SK-N-SH (cell line): ENCODE results near the gene CNFN.

Experiments used
- JUND ChIP-seq: IDR thresholded peaks from 2 replicates; pipeline ENCODE4 v1.4.0; 2012
- MEF2A ChIP-seq: IDR thresholded peaks from 2 replicates; pipeline ENCODE4 v1.4.0; 2012; ENCODE audit warnings: low read depth, borderline replicate concordance
- POLR2AphosphoS5 ChIP-seq: IDR thresholded peaks from 2 replicates; pipeline ENCODE4 v1.6.1; 2012; ENCODE audit warnings: low read depth, low read length
- RFX5 ChIP-seq: IDR thresholded peaks from 2 replicates; pipeline ENCODE4 v1.6.1; 2012; ENCODE audit warnings: mild to moderate bottlenecking, improper control_type of control experiment, low read length
- TAF1 ChIP-seq: IDR thresholded peaks from 2 replicates; pipeline ENCODE4 v1.6.1; 2012; ENCODE audit warnings: low read depth, mild to moderate bottlenecking, low read length, moderate library complexity, borderline replicate concordance
- TCF12 ChIP-seq: IDR thresholded peaks from 2 replicates; pipeline ENCODE4 v1.4.0; 2012
- TF ChIP-seq, protein P1 (sequence below): fragments of 200-600 bp; sonication (generic); IDR thresholded peaks from 2 replicates; pipeline ENCODE4 v1.6.1; 2017; ENCODE audit warnings: antibody characterized with exemption, mild to moderate bottlenecking, moderate library complexity
- TF ChIP-seq, protein P2 (sequence below): IDR thresholded peaks from 2 replicates; pipeline ENCODE4 v1.4.0; 2012; ENCODE audit warnings: low read depth
- TF ChIP-seq, protein P3 (sequence below): IDR thresholded peaks from 2 replicates; pipeline ENCODE4 v1.6.1; 2012; ENCODE audit warnings: mild to moderate bottlenecking, low read depth, low read length, moderate library complexity
- TF ChIP-seq, protein P4 (sequence below): IDR thresholded peaks from 2 replicates; pipeline ENCODE4 v1.4.0; 2012; ENCODE audit warnings: low read depth, borderline replicate concordance
- TF ChIP-seq, protein P5 (sequence below): fragments of 150-350 bp; IDR thresholded peaks from 2 replicates; pipeline ENCODE4 v1.6.1; 2017; ENCODE audit warnings: antibody characterized with exemption, low read length, low read depth, borderline replicate concordance

DNA sequence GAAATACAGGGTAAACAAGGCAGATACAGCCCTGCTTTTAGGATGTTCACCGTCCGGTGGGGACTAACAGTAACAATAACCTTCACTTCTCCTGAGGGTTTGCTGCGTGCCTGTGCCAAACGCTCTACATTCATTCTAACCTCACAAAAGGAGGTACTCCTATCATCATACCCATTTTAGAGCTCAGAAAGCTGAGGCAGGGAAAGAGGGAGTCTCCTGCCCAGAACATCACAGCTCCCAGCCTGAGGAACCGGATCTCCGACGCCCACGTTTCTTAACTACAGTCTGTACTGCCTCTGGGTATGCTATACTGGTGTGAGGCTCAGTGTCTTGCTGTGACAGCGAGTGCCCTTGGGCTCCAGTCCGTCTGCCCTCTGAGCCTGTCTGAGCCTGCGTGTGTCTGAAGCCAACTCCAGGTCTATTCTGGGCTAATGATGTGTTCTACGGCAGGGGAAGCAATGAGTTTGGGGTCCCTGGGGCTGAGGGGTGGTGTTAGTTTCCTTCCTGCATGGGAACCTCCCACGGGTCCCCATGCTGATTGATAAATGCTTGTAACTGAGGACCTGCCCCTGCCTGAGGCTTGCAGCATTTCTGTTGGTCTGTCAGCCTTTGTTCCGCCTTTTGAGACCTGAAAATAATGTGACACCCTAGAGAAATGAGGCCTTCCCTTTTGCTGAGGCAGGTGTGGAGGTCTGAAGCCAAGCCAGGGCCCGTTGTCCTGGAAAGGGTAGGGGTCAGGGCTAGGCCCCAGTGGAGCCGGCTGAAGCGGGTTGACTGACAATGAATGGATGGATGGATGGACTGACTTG lies 32.2 kb upstream of the CNFN start:
- TF ChIP-seq, protein P1, sequence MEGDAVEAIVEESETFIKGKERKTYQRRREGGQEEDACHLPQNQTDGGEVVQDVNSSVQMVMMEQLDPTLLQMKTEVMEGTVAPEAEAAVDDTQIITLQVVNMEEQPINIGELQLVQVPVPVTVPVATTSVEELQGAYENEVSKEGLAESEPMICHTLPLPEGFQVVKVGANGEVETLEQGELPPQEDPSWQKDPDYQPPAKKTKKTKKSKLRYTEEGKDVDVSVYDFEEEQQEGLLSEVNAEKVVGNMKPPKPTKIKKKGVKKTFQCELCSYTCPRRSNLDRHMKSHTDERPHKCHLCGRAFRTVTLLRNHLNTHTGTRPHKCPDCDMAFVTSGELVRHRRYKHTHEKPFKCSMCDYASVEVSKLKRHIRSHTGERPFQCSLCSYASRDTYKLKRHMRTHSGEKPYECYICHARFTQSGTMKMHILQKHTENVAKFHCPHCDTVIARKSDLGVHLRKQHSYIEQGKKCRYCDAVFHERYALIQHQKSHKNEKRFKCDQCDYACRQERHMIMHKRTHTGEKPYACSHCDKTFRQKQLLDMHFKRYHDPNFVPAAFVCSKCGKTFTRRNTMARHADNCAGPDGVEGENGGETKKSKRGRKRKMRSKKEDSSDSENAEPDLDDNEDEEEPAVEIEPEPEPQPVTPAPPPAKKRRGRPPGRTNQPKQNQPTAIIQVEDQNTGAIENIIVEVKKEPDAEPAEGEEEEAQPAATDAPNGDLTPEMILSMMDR: no peak
- TF ChIP-seq MEF2A (no peak), RFX5 (no peak), JUND (no peak), POLR2AphosphoS5 (no peak), TCF12 (no peak), TAF1 (no peak)
- TF ChIP-seq, protein P2, sequence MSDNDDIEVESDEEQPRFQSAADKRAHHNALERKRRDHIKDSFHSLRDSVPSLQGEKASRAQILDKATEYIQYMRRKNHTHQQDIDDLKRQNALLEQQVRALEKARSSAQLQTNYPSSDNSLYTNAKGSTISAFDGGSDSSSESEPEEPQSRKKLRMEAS: no peak
- TF ChIP-seq, protein P3, sequence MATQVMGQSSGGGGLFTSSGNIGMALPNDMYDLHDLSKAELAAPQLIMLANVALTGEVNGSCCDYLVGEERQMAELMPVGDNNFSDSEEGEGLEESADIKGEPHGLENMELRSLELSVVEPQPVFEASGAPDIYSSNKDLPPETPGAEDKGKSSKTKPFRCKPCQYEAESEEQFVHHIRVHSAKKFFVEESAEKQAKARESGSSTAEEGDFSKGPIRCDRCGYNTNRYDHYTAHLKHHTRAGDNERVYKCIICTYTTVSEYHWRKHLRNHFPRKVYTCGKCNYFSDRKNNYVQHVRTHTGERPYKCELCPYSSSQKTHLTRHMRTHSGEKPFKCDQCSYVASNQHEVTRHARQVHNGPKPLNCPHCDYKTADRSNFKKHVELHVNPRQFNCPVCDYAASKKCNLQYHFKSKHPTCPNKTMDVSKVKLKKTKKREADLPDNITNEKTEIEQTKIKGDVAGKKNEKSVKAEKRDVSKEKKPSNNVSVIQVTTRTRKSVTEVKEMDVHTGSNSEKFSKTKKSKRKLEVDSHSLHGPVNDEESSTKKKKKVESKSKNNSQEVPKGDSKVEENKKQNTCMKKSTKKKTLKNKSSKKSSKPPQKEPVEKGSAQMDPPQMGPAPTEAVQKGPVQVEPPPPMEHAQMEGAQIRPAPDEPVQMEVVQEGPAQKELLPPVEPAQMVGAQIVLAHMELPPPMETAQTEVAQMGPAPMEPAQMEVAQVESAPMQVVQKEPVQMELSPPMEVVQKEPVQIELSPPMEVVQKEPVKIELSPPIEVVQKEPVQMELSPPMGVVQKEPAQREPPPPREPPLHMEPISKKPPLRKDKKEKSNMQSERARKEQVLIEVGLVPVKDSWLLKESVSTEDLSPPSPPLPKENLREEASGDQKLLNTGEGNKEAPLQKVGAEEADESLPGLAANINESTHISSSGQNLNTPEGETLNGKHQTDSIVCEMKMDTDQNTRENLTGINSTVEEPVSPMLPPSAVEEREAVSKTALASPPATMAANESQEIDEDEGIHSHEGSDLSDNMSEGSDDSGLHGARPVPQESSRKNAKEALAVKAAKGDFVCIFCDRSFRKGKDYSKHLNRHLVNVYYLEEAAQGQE: no peak
- TF ChIP-seq, protein P4, sequence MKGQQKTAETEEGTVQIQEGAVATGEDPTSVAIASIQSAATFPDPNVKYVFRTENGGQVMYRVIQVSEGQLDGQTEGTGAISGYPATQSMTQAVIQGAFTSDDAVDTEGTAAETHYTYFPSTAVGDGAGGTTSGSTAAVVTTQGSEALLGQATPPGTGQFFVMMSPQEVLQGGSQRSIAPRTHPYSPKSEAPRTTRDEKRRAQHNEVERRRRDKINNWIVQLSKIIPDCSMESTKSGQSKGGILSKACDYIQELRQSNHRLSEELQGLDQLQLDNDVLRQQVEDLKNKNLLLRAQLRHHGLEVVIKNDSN: no peak
- TF ChIP-seq, protein P5, sequence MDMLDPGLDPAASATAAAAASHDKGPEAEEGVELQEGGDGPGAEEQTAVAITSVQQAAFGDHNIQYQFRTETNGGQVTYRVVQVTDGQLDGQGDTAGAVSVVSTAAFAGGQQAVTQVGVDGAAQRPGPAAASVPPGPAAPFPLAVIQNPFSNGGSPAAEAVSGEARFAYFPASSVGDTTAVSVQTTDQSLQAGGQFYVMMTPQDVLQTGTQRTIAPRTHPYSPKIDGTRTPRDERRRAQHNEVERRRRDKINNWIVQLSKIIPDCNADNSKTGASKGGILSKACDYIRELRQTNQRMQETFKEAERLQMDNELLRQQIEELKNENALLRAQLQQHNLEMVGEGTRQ: no peak
